K562 (cell line): ENCODE measurements around the gene SORBS2.

Experiments used
- EZH2 ChIP-seq: IDR thresholded peaks from 2 replicates; pipeline ENCODE4 v1.6.1; 2012; ENCODE audit warnings: low read depth, mild to moderate bottlenecking, inconsistent platforms, low read length, borderline replicate concordance
- TAF1 ChIP-seq: IDR thresholded peaks from 2 replicates; pipeline ENCODE4 v1.6.1; 2011; ENCODE audit warnings: mild to moderate bottlenecking, low read length, moderate library complexity; ENCODE audit not compliant: insufficient read depth, control insufficient read depth, severe bottlenecking; ENCODE audit errors: extremely low read depth

DNA sequence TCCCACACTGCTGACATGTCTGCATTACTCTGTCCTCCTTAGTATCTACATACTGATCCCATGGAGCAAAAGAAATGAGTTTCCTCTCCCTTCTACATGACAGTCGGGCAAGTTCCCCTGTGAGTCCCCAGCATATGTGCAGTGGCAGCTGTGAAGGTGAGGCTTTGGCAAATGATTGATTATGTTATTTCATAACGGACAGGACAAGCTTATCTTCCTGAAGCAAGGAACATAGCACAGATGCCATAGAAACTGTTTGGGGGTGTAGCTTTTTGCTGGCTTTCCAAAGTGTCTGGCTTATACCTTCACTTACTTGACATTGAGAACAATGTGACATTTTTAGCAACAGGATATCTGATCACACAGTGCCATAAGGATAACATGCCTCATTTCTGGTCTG, 139.8 kb downstream of the SORBS2 start:
- TF ChIP-seq EZH2 (no peak), TAF1 (no peak)
